ENCODE data around the gene CAMSAP2.

Gene CAMSAP2

DNA sequence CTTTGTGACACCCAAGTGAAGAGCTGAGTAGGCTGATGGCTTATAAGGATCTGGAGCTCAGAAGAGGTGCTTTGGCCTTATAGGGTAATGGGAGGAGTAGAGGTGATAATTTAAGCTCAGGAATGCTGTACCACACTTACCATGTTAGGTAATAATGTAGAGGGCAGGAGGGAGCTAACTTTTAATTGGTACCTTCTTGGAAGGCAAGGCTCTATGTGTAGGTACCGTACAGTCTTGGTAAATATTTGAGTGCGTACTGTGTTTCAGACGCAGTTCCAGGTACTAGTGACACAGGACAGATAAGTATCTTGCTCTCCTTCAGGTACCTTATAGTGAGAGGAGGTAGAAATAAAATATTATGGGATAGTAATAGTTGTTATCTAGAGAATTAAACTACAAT lies 16.8 kb downstream of the CAMSAP2 start:
- TF ChIP-seq, protein P1, sequence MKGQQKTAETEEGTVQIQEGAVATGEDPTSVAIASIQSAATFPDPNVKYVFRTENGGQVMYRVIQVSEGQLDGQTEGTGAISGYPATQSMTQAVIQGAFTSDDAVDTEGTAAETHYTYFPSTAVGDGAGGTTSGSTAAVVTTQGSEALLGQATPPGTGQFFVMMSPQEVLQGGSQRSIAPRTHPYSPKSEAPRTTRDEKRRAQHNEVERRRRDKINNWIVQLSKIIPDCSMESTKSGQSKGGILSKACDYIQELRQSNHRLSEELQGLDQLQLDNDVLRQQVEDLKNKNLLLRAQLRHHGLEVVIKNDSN (IDR thresholded peaks at IDR 0.05), result no peak
- TF ChIP-seq EP300 (IDR thresholded peaks at IDR 0.05; ENCODE audit: borderline replicate concordance), result peak; percentile 10; the same call in 1 of the 2 replicates
- 0 out of 2 replicates have a peak, but pooled peaks have one; percentile 12 for TF ChIP-seq FOXM1 (IDR thresholded peaks at IDR 0.05; ENCODE audit: borderline replicate concordance, low read depth)

DNA sequence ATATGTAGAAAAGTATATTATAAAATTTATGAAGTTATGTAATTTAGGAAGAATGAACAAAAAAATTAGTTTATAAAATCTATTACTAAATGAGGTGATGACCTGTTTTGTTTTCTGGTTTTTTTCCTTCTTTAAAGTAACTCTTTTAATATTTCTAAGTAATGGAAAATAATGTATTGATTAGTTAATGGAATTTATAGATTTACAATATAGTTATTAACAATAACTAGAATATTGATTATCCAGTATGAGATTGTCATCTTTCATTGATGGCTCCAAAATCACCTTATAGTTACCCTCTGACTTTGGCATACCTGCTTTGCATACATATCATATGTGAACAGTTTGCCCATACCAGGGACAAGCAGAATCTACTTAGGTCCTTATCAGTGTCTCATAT lies 23.4 kb downstream of the CAMSAP2 start:
- TF ChIP-seq EGR1 (IDR thresholded peaks at IDR 0.05) (no peak), YY1 (IDR thresholded peaks at IDR 0.05; ENCODE audit: low read depth) (no peak), TEAD4 (IDR thresholded peaks at IDR 0.05) (no peak), CEBPB (IDR thresholded peaks at IDR 0.05) (no peak), NFIC (IDR thresholded peaks at IDR 0.05) (no peak), FOXM1 (IDR thresholded peaks at IDR 0.05; ENCODE audit: borderline replicate concordance, low read depth) (no peak), ZBTB7A (IDR thresholded peaks at IDR 0.05; ENCODE audit: low read depth) (no peak), TAF1 (IDR thresholded peaks at IDR 0.05; ENCODE audit: low read depth) (no peak), CREB1 (IDR thresholded peaks at IDR 0.05; ENCODE audit: low read depth) (no peak), TCF12 (IDR thresholded peaks at IDR 0.05; ENCODE audit: low read depth) (no peak), RAD21 (IDR thresholded peaks at IDR 0.05; ENCODE audit: low read depth) (no peak), EP300 (IDR thresholded peaks at IDR 0.05; ENCODE audit: borderline replicate concordance) (no peak)
- TF ChIP-seq, protein P2, sequence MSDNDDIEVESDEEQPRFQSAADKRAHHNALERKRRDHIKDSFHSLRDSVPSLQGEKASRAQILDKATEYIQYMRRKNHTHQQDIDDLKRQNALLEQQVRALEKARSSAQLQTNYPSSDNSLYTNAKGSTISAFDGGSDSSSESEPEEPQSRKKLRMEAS (IDR thresholded peaks at IDR 0.05), result no peak
- TF ChIP-seq, protein P1 (IDR thresholded peaks at IDR 0.05), result no peak
- TF ChIP-seq, protein P3, sequence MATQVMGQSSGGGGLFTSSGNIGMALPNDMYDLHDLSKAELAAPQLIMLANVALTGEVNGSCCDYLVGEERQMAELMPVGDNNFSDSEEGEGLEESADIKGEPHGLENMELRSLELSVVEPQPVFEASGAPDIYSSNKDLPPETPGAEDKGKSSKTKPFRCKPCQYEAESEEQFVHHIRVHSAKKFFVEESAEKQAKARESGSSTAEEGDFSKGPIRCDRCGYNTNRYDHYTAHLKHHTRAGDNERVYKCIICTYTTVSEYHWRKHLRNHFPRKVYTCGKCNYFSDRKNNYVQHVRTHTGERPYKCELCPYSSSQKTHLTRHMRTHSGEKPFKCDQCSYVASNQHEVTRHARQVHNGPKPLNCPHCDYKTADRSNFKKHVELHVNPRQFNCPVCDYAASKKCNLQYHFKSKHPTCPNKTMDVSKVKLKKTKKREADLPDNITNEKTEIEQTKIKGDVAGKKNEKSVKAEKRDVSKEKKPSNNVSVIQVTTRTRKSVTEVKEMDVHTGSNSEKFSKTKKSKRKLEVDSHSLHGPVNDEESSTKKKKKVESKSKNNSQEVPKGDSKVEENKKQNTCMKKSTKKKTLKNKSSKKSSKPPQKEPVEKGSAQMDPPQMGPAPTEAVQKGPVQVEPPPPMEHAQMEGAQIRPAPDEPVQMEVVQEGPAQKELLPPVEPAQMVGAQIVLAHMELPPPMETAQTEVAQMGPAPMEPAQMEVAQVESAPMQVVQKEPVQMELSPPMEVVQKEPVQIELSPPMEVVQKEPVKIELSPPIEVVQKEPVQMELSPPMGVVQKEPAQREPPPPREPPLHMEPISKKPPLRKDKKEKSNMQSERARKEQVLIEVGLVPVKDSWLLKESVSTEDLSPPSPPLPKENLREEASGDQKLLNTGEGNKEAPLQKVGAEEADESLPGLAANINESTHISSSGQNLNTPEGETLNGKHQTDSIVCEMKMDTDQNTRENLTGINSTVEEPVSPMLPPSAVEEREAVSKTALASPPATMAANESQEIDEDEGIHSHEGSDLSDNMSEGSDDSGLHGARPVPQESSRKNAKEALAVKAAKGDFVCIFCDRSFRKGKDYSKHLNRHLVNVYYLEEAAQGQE (IDR thresholded peaks at IDR 0.05; ENCODE audit: low read depth), result no peak

DNA sequence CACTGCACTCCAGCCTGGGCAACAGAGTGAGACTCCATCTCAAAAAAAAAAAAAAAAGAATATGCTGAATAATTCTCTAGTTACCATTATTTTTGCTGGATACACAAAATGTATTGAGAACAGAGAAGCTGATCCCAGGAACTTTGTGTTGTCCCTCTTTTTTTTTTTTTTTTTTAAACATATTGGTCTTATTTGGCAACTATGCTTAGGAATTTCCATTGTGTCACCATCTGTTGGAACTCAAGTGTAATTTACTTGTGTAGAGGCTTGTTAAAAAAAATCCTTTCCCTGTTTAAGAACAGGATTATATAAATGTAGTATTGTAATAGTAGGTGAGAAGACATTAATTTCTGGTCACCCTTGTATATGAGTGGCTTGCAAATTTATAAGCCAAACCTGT lies 28.6 kb downstream of the CAMSAP2 start:
- TF ChIP-seq TEAD4 (IDR thresholded peaks at IDR 0.05), result no peak
- no peak for TF ChIP-seq NFIC (IDR thresholded peaks at IDR 0.05)
- no peak for TF ChIP-seq ZBTB7A (IDR thresholded peaks at IDR 0.05; ENCODE audit: low read depth)

DNA sequence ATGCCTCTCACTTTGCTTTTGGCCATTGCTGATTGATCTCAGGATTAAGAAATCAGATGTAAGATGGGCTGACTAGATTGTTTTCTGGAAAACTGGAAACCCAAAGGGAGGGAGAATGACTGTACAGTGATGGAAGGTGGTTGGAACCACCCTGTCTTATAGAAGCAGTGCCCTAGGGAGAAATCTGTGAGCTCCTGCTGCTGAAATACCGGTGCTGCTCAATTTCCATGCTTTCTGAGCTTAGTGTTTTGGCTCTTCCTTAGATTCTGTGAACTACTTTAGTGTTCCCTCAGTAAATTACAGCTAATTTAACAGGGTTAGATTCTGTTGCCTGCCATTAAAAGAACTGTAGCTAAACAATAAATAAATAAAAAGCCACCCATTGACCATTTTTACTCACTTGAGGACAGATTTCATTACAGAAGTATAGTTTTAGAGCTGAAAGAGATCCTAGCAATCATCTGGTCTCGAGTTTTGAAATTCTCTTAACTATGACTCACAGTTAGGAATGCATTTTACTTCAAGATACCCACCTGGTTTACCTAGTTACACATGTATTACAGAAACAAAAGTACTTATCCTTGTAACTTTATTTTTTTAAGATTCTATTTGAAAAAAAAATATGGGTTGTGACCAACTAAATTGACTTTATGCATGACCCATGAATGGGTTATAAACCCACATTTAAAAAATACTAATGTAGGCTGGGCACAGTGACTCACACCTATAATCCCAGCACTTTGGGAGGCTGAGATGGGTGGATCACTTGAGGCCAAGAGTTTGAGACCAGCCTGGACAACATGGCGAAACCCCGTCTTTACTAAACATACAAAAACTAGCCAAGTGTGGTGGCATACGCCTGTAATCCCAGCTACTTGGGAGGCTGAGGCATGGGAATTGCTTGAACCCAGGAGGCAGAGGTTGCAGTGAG lies 33.2 kb downstream of the CAMSAP2 start:
- TF ChIP-seq ZBTB7A (IDR thresholded peaks at IDR 0.05; ENCODE audit: low read depth) (no peak), EP300 (IDR thresholded peaks at IDR 0.05; ENCODE audit: borderline replicate concordance) (no peak), NFIC (IDR thresholded peaks at IDR 0.05) (no peak), CREB1 (IDR thresholded peaks at IDR 0.05; ENCODE audit: low read depth) (no peak), EGR1 (IDR thresholded peaks at IDR 0.05) (no peak), RAD21 (IDR thresholded peaks at IDR 0.05; ENCODE audit: low read depth) (no peak), TEAD4 (IDR thresholded peaks at IDR 0.05) (no peak; the same call in 1 of the 2 replicates), TAF1 (IDR thresholded peaks at IDR 0.05; ENCODE audit: low read depth) (no peak), YY1 (IDR thresholded peaks at IDR 0.05; ENCODE audit: low read depth) (no peak)
- TF ChIP-seq, protein P3 (IDR thresholded peaks at IDR 0.05; ENCODE audit: low read depth), result no peak

DNA sequence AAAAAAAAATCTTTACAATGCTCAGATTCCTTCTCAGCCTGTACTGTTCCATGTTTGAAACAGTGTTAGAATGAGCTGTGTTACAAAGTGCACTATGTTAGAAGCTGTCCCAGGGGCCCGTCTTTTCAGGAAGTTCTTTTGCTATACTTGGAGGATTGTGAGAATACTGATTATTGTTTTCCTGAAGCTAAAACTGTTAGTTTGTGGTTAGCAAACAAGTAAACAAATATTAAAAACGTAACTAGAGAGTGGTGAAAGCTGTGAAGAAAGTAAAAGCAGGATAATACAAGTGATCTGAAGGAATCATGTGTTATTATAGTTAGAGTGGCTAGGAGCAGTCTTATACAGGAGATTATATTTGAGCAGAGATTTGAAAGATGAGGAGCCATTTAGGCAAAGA lies 35.6 kb downstream of the CAMSAP2 start:
- no peak for TF ChIP-seq RAD21 (IDR thresholded peaks at IDR 0.05; ENCODE audit: low read depth)
- TF ChIP-seq CEBPB (IDR thresholded peaks at IDR 0.05), result no peak
- TF ChIP-seq FOXM1 (IDR thresholded peaks at IDR 0.05; ENCODE audit: borderline replicate concordance, low read depth), result no peak
- TF ChIP-seq, protein P2 (IDR thresholded peaks at IDR 0.05), result no peak
- TF ChIP-seq ZBTB7A (IDR thresholded peaks at IDR 0.05; ENCODE audit: low read depth), result no peak
- no peak for TF ChIP-seq EP300 (IDR thresholded peaks at IDR 0.05; ENCODE audit: borderline replicate concordance)
- TF ChIP-seq TAF1 (IDR thresholded peaks at IDR 0.05; ENCODE audit: low read depth), result no peak
- TF ChIP-seq EGR1 (IDR thresholded peaks at IDR 0.05), result no peak
- no peak for TF ChIP-seq TEAD4 (IDR thresholded peaks at IDR 0.05)
- TF ChIP-seq NFIC (IDR thresholded peaks at IDR 0.05), result no peak
- TF ChIP-seq CREB1 (IDR thresholded peaks at IDR 0.05; ENCODE audit: low read depth), result no peak
- TF ChIP-seq YY1 (IDR thresholded peaks at IDR 0.05; ENCODE audit: low read depth), result no peak
- TF ChIP-seq TCF12 (IDR thresholded peaks at IDR 0.05; ENCODE audit: low read depth), result no peak

Data from Ishikawa (cell line).